Measurements from ENCODE around the gene AP1S3. TPM values are rescaled to one million over a fixed set of nuclear protein-coding genes. Genes with fewer than 3 reads are reported as not detected.

The AP1S3 gene
- total RNA-seq, 1 donor from 2014 or later = 16.8 TPM

GRCh38 chr2:223721746-223722145 lies 115.6 kb downstream of the AP1S3 start:
- Histone ChIP-seq H3K36me3 (no peaks in the 10 kb centered on the region), H3K4me1 (no peaks in the 10 kb centered on the region), H3K4me3 (no peak overlapping the region), H3K27me3 (no peaks in the 10 kb centered on the region), H3K9me3 (no peaks in the 10 kb centered on the region), H3K27ac (no peak overlapping the region)
- TF ChIP-seq, protein P1, sequence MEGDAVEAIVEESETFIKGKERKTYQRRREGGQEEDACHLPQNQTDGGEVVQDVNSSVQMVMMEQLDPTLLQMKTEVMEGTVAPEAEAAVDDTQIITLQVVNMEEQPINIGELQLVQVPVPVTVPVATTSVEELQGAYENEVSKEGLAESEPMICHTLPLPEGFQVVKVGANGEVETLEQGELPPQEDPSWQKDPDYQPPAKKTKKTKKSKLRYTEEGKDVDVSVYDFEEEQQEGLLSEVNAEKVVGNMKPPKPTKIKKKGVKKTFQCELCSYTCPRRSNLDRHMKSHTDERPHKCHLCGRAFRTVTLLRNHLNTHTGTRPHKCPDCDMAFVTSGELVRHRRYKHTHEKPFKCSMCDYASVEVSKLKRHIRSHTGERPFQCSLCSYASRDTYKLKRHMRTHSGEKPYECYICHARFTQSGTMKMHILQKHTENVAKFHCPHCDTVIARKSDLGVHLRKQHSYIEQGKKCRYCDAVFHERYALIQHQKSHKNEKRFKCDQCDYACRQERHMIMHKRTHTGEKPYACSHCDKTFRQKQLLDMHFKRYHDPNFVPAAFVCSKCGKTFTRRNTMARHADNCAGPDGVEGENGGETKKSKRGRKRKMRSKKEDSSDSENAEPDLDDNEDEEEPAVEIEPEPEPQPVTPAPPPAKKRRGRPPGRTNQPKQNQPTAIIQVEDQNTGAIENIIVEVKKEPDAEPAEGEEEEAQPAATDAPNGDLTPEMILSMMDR (IDR thresholded peaks at IDR 0.05) = no peak
- no peak for ATAC-seq
- intact Hi-C loops (cut with DNase I) = no loop called here
- DNase-seq = no peak

DNA sequence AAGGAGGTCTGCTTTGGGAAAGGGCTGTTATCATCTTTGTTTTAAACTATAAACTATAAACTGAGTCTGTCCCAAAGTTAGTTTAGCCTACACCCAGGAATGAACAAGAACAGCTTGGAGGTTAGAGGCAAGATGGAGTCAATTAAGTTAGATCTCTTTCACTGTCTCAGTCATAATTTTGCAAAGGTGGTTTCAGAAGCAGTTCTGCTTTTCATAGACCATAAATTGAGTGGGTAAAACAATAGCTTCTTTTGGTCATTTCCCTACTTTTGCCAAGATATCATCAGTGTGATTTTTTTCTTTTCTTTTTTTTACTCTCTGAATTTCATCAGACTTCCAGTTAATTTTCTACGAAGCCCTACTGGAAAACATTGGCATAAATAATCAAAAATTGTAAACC lies 117.0 kb downstream of the AP1S3 start:
- H3K27me3 ChIP-seq = no peaks in the 10 kb centered on the region
- H3K9me3 ChIP-seq = no peaks in the 10 kb centered on the region
- ATAC-seq = no peak
- H3K4me1 ChIP-seq = no peaks in the 10 kb centered on the region
- DNase-seq = no peak
- no peak overlapping the region for H3K4me3 ChIP-seq
- intact Hi-C loops (cut with DNase I) = no loop called here
- no peak overlapping the region for H3K27ac ChIP-seq
- no peaks in the 10 kb centered on the region for H3K36me3 ChIP-seq
- TF ChIP-seq, protein P1 (IDR thresholded peaks at IDR 0.05) = no peak

- H3K9me3 ChIP-seq = no peaks in the 10 kb centered on the region
- TF ChIP-seq, protein P1 (IDR thresholded peaks at IDR 0.05) = no peak
- H3K27me3 ChIP-seq = no peaks in the 10 kb centered on the region
- no peak for ATAC-seq
- intact Hi-C loops (cut with DNase I) = no loop called here
- H3K4me3 ChIP-seq = no peak overlapping the region
- no peaks in the 10 kb centered on the region for H3K4me1 ChIP-seq
- no peak overlapping the region for H3K27ac ChIP-seq
- H3K36me3 ChIP-seq = no peaks in the 10 kb centered on the region
- no peak for DNase-seq
Observed at GRCh38 chr2:223712642-223713041, 124.7 kb downstream of the AP1S3 start.

- DNase-seq = no peak
- Histone ChIP-seq H3K4me1 (no peaks in the 10 kb centered on the region), H3K27ac (no peak overlapping the region), H3K4me3 (no peak overlapping the region), H3K27me3 (no peaks in the 10 kb centered on the region), H3K9me3 (no peaks in the 10 kb centered on the region), H3K36me3 (no peaks in the 10 kb centered on the region)
- ATAC-seq = no peak
- intact Hi-C loops (cut with DNase I) = no loop called here
- TF ChIP-seq, protein P1 (IDR thresholded peaks at IDR 0.05) = no peak
Observed at GRCh38 chr2:223711596-223712326, 125.6 kb downstream of the AP1S3 start.

Other genes with a start within 250 kb of the AP1S3 start
- gene SCG2, start 235.2 kb downstream of the AP1S3 start, total RNA-seq = 0.61 TPM
- gene WDFY1, start 107.8 kb upstream of the AP1S3 start, total RNA-seq = 50.1 TPM
- gene MRPL44, start 119.9 kb upstream of the AP1S3 start, total RNA-seq = 18.9 TPM
- gene SERPINE2, start 201.7 kb upstream of the AP1S3 start, total RNA-seq = 7.3 TPM